ENCODE results near the gene MTRF1. TPM values are rescaled to one million over a fixed set of nuclear protein-coding genes. Genes with fewer than 3 reads are reported as not detected.

Gene MTRF1
- total RNA-seq, 1 donor from 2014 or later, result 11.6 TPM

GRCh38 chr13:41224113-41225110, 39.0 kb downstream of the MTRF1 start:
- H4K20me1 ChIP-seq (ENCODE audit: insufficient read depth, low read length), result no peaks in the 10 kb centered on the region
- H3K9ac ChIP-seq (ENCODE audit: low read length), result no peak overlapping the region
- peak; percentile 84 for DNase-seq (ENCODE audit: low read depth)
- H3K4me2 ChIP-seq (ENCODE audit: low read length), result peak overlapping the region; percentile 53
- Mint-ChIP-seq H3K4me3 (ENCODE audit: unreplicated experiment) (no peak overlapping the region), H3K27ac (ENCODE audit: unreplicated experiment) (peak overlapping the region; percentile 87), H3K27me3 (ENCODE audit: low read depth, unreplicated experiment) (no peaks in the 10 kb centered on the region), H3K4me1 (ENCODE audit: low read depth, unreplicated experiment) (peaks cover 25% of the 10 kb centered on the region), H3K36me3 (ENCODE audit: low read depth, unreplicated experiment) (peaks cover 2% of the 10 kb centered on the region), H3K9me3 (ENCODE audit: unreplicated experiment) (no peaks in the 10 kb centered on the region)
- peak overlapping the region; percentile 55 for H3K27ac ChIP-seq (ENCODE audit: low read depth, low read length)
- peak; percentile 89 for FAIRE-seq
- no peaks in the 10 kb centered on the region for H3K27me3 ChIP-seq (ENCODE audit: insufficient read depth, low read length)
- H2AFZ ChIP-seq (ENCODE audit: low read depth, low read length), result no peak overlapping the region
- H3K79me2 ChIP-seq (ENCODE audit: insufficient read depth, low read length), result no peaks in the 10 kb centered on the region
- peaks cover 11% of the 10 kb centered on the region for H3K4me1 ChIP-seq (ENCODE audit: insufficient read depth, low read length)
- H3K9me3 ChIP-seq (ENCODE audit: insufficient read depth, low read depth, low read length), result no peaks in the 10 kb centered on the region
- no peak overlapping the region for H3K4me3 ChIP-seq (ENCODE audit: insufficient read depth, low read depth, low read length)
- H3K36me3 ChIP-seq (ENCODE audit: insufficient read depth, low read length), result no peaks in the 10 kb centered on the region
- TF ChIP-seq CTCF (IDR thresholded peaks at IDR 0.05; ENCODE audit: insufficient read depth, low read depth, low read length), result no peak
- no peak for TF ChIP-seq EZH2 (IDR thresholded peaks at IDR 0.05; ENCODE audit: insufficient read depth, low read length)

GRCh38 chr13:41222259-41222852, 41.0 kb downstream of the MTRF1 start:
- Mint-ChIP-seq H3K4me1 (ENCODE audit: low read depth, unreplicated experiment) (peaks cover 27% of the 10 kb centered on the region), H3K27me3 (ENCODE audit: low read depth, unreplicated experiment) (no peaks in the 10 kb centered on the region), H3K4me3 (ENCODE audit: unreplicated experiment) (no peak overlapping the region), H3K9me3 (ENCODE audit: unreplicated experiment) (no peaks in the 10 kb centered on the region), H3K36me3 (ENCODE audit: low read depth, unreplicated experiment) (no peaks in the 10 kb centered on the region), H3K27ac (ENCODE audit: unreplicated experiment) (no peak overlapping the region)
- no peaks in the 10 kb centered on the region for H4K20me1 ChIP-seq (ENCODE audit: insufficient read depth, low read length)
- no peak overlapping the region for H3K27ac ChIP-seq (ENCODE audit: low read depth, low read length)
- H3K4me3 ChIP-seq (ENCODE audit: insufficient read depth, low read depth, low read length), result no peak overlapping the region
- no peak overlapping the region for H3K9ac ChIP-seq (ENCODE audit: low read length)
- H3K36me3 ChIP-seq (ENCODE audit: insufficient read depth, low read length), result no peaks in the 10 kb centered on the region
- H3K4me2 ChIP-seq (ENCODE audit: low read length), result no peak overlapping the region
- no peak for FAIRE-seq
- H3K27me3 ChIP-seq (ENCODE audit: insufficient read depth, low read length), result no peaks in the 10 kb centered on the region
- DNase-seq (ENCODE audit: low read depth), result peak; percentile 23
- TF ChIP-seq CTCF (IDR thresholded peaks at IDR 0.05; ENCODE audit: insufficient read depth, low read depth, low read length), result peak; percentile 74
- TF ChIP-seq EZH2 (IDR thresholded peaks at IDR 0.05; ENCODE audit: insufficient read depth, low read length), result no peak
- no peaks in the 10 kb centered on the region for H3K9me3 ChIP-seq (ENCODE audit: insufficient read depth, low read depth, low read length)
- H3K79me2 ChIP-seq (ENCODE audit: insufficient read depth, low read length), result no peaks in the 10 kb centered on the region
- no peak overlapping the region for H2AFZ ChIP-seq (ENCODE audit: low read depth, low read length)
- H3K4me1 ChIP-seq (ENCODE audit: insufficient read depth, low read length), result peaks cover 11% of the 10 kb centered on the region
